Fibroblast of peridontal ligament (primary cell): ENCODE data around the gene NFIA.

Experiments
- DNase-seq: peaks from one replicate; pipeline ENCODE4 v3.0.0-alpha.2; 2010; ENCODE audit errors: extremely low read depth

The NFIA gene

DNA sequence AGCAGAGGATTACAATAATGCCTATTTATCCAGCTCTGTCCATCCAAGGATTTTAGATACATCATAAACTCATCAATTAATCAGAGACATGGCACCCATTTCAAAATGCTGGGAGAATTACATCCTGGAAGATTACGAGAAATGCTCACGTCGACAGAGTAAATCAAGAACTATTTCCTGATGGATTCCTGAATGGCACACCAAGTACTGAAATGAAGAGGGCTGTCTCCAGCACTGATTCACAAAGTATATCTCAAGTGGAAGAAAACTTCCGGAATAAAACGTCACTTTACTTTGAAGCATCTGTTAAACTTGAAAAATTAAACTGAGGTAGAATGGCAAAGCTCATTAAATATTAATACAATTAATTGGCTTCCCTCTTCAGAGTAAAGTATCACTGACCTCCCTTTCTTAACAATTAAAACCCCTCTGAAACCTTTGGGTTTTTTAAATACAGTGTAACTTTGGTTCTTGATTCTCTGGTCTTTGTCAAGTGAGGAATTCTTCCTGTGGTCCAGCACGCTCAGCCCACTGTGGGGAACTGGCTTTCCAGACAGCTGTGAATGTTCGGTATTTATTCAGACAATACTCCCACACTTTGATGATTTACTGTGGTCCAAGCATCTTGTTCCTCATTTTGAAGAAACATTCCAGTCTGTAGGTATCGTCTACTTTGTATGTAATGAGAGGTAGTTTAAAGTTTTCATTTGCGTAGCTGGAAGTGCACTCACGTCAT lies 288.0 kb downstream of the NFIA start:
- no peak for DNase-seq

DNA sequence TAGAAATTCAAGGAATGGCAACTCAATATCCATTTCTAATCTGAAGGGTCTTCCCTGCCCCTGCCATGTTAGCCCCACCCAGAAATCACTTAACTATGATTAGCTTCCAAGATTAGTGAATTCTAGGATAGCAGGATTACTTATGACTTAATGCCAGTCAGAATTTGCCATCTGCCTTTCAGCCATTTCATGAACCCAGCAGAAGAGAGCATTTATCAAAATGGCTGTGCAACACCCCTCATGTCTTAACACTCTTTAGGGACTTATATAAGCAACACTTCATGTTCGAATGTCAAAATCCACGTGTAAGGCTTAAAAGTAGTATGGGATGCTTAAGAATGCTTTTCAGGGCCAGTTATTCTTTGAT lies 288.5 kb downstream of the NFIA start:
- DNase-seq = no peak

DNA sequence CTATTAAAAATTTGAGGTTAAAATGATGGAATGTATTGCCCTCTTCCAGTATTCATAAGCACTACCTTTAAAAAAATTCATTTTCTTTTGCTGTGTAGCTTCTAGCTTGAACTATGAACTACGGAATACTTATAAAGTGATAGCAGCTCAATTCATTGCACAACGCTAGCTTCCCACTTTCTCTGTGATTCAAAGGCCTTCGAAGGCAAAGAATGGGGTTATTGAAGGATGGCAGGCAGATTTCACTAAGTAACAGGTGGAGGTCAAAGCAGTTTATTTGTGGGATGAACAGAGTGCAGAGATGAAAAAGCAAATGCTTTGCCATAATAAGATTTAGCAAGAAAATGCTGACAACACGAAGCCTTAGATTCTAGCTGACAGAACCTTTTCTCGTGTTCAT lies 290.6 kb downstream of the NFIA start:
- DNase-seq = no peak

DNA sequence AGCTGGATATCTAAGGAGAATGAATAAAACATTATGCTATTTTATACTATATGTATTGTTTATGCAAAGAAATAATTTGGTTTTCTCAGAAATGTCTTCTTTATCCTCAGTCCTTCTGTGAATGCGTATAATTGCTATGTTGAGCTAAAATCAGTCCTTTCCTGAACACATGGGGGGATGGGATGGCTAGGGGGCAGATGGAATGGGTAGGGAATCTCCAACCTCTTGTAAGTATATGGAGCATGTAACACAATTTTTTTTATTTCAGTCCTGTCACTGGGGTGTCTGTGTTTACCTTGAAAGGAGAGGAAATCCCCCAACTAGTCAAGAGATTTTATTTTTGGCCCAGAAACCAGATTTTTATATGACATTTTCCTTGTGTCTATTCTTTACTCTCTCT lies 291.8 kb downstream of the NFIA start:
- no peak for DNase-seq

DNA sequence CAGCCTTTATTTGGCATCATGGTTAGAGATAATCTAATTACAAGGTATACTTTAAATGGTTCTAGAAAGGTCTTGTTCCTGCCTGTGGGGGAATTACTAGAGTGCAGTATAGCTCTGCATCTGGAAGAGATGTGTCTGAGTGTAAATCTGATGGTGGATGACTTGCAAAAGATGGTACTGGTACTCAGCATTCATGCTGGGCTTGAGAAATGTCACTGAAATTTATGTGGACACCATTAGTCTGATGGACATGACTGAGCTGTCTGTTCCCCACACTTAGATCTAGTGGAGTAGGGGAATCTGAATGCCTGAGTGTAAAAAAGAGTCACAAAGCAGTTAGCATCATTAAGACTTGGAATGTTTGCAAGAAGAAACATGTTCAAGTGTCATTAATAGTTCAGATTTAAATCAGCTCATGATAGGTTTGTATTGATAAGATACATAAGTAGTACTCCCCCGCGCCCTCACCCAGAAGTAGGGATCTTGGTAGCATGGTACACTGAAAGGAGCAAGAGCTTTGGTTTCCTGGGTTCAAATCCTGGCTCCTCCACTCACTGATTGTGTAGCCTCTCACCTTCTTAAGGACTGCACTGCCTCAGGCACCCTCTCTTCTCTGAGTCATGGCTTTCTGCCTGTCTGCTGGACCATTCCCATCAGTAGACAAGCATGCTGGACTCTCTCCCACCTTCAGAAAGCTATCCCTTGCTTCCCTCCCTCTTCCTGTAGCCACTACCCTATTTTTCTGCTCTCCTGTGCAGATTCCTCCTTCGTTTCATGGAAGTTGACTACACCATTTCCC lies 292.9 kb downstream of the NFIA start:
- no peak for DNase-seq

DNA sequence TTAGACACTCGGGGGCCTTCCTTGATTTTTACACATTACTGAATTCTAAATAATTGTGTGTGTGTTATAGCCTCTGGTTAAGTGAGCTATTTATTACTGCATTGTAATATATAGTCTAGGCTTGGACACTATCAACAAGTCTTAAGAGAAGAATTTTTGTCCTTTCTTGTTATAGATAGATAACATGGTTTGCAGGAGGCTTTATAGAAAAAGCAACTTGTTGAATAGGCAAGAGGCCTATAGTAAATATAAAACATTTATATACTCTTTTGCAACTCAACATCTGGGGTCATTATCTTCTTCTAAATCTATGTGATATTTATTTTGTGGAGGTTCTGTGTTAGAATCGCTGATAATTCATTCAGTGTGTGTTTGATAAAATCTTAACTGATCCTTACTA lies 293.8 kb downstream of the NFIA start:
- DNase-seq = no peak

DNA sequence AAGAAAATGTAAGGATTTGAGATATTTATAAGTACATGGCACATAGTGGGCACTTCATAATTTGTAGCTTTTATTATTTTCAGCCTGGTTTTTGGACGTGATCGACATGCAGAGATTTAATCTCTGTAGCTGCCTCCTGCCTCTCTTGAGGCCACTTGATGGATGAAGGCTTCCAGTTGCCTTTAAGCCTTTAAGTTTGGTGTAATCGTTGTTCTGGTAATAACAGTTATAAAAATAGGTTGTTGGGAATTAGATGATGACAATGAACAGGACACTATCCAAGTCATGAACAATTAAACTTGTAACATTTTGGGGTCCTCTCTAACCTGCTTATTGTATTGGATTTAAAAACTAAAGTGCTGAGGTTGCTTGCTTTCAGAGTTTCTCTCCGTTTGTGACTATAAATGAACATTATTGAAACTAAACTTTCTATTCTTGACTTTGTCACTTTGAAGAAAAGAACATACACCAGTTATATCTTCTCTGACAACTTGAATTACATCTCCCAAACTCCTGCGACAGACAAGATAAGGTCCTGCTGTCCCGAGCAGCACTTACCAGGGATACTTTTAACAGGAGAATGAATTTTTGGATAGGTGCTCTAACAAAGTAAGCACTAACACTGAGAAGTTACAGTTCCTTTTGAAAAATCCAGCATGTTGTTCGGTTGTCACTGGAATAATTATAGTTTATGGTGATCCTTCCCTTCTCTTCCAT lies 295.0 kb downstream of the NFIA start:
- no peak for DNase-seq

DNA sequence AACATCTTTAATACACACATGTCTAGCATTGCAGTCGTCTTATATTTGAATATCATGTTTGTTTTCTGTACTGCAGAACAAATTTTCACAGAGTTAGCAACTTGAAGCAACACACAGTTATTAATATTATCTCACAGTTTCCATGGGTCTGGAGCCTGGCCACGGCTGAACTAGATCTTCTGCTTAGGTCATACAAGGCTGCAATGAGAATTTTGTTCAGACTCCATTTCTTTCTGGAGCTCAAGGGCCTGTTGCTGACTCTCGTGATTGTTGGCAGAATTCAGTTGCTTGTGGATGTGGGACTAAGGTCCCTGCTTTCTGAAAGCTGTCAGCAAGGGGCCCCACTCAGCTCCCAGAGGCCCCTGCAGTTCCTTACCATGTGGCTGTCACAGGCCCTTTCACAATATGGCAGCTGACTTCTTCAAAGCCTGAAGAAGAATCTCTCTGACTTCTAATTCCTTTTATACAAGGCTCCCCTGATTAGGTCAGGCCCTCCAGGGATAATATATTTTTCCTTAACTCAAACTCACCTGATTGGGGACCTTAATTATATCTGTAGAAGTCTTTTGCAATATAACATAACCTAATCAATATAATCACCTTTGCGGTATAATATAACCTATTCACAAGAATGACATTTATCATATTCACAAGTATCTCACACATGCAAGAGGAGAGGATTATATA lies 296.3 kb downstream of the NFIA start:
- no peak for DNase-seq

DNA sequence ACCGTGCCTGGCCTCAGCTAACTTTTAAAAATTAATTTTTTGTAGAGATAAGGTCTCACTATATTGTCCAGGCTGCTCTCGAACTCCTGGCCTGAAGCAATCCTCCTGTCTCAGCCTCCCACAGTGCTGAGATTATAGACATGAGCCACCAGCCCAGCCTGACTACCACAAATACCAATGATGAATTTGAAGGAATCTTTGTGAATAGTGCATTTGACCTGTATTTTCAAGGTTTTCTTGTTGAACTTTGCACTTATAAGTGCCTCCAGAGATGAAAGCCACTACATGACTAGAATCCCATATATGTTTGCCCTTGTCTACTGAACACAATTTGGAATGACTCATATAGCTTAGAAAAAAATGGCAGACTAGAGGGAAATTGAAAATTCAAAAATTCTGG lies 297.3 kb downstream of the NFIA start:
- DNase-seq = no peak

DNA sequence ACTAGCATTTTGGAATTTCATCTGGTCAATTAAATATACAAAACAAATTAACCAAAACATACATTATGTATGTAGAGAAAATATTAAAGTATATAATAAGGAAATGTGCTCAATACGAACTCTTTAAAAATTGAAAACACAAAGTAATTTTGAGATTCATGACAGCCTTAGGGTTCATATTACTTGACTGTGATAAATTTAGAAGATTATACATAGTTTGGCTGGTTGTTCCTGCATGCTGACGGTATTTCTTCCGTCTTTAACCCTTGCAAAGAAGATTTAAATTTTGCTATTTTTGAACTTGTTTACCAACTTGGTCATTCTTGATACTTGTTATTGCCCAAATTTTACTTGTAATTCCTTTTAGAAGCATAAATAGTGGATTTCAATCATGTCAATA lies 298.2 kb downstream of the NFIA start:
- no peak for DNase-seq

DNA sequence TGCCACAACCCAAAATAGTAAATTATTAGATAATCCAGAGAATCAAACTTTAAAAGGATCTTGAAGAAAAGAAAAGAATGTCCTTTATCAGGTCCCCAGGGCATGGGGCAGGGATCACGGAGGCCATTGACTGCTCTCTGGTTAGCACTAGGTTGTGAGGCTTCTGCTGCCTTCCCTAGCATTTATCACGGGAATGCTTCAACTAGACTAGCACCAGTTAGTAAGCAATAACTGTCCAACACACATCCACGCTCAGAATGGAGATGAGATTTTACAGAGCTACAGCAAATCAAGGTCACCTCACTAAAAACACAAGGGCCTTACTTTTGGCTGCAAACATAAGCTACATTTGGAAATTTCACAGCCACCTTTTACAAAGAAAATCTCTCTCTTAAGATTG lies 304.0 kb downstream of the NFIA start:
- no peak for DNase-seq

DNA sequence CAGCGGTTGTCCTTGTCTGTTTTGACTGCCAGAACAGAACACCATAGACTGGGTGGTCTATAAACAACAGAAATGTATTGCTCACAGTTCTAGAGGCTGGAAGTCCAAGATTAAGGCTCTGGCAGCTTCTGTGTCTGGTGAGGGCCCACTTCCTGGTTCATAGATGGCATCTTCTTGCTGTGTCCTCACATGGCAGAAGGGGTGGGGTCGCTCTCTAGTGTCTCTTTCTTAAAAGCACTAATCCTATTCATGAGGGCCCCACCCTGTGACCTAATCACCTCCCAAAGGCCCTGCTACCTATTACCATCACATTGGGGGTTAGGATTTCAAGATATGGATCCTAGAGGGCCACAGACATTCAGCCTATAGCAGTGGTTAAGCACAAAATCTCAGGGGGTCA lies 304.4 kb downstream of the NFIA start:
- no peak for DNase-seq

DNA sequence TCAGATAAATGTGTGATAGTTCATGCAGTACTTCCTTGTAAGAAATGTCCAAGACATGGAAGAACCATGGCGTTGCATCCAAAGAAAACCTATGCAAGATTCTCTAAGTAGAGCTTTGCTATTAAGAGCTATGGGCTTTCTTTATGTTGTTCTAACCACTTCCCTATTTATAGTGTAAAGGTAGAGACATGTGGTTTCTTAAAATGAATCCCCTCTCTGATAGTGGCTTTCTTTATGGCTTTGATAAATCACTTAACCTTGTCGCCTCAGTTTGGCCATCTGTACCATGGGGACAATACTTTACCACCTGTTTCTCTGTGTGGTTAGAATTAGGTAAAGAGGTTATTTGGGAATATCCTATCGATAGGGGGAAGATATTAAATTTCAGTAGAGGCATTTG lies 305.5 kb downstream of the NFIA start:
- DNase-seq = no peak

DNA sequence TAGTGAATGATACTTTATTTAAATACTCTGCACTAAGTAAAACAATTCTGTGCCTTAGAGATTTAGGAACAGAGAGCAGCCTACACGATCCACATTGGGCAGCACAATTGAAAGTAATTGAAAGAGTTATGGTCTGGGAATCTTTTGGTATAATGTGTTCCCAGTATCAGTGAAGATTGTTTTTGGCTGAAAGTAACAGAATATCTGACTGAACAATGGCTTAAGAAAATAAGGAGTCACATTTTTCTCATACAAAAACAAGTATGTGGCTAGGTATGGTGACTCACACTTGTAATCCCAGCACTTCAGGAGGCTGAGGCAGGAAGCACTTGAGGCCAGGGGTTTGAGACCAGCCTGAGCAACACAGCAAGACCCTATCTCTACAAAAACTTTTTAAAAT lies 306.2 kb downstream of the NFIA start:
- no peak for DNase-seq

DNA sequence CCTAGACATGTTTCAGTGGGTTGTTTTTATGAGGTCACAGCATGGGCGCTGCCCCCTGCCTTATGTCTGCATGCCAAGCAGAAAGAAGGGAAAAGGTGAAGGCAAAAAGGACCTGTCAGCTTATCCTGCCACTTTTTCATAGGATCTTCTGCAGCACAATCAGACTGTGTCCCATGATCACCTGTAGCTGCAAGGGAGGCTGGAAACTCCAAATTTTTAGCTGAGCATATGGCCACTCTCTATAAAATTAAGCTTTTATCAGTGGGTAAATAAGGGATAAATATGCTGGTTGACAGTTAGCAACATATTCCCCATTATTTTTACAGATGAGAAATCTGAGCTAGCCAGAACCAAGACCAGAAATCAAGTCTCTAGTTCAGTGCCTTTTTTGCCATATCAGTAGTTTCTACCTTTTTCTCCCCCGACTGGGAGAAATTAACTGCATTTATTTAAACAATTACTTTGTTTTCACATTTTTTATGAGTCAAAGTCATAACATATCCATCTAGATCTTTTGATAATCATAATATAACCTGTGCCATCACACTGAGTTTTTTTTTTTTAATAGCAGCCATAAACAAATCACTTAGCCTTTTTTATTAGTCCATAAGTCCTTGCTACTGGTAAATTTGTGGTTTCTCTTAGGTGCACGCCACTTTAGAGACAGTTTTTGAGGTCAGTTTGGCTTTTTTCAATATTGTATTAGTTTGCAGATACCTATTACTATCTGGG lies 307.0 kb downstream of the NFIA start:
- no peak for DNase-seq

DNA sequence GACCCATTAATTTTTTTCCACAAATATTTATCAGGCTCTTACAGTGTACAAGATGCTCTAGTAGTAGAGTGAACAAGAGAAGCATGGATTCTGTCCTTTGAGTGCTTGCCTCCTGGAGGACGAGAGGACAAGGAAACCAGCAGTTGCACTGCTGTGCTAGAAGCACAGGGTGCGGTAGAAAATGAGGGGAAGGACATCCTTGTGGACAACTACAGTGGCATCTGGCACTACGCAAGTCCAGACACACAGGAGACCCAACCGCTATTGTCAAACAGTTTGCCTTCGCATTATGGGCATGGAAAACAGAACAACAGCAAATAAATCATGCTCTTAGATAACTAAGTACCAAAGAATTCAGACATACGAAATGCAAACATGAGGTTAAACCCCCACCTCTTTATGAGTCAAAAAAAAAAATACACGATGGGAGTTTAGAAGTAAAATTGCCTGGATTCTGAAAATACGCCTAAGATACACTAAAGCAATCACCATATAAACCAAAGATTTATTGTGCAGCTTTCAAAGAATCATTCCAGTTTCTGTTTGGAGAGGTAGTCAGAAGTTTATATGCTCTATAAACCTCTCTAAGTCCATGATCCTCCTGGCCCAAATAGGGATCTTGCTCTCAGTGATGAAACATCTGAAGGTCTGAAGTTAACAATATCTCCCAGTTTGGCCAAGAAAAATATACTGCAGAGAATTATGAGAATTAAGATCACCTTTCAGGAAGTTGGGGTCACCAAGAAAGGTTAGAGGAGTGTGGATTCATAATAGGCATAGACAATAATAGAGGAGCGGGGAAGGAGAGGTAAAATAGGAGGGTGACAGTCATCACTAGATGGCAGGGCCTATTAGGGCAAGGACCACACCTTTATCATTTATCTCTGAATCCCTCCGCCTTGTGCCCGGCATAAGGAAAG lies 307.8 kb downstream of the NFIA start:
- DNase-seq = no peak

DNA sequence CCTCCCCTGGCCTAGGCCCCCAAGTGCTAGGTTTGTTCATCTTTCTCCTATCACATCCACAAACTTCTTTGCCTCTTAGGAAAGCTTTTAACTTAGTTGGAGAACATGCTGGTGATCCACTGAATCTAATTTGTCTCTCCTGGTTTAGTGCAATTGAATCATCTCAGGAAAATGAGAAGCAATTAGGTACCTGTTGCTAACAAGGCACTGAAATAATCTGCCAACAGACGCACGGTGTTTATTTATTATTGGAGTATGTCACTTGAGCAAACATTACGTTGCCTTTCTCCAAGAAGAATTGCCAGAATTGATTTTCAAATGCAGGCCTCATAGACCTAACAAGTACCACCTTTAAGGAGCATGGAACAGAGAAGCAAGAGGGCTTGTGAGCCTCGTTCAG lies 309.4 kb downstream of the NFIA start:
- no peak for DNase-seq

DNA sequence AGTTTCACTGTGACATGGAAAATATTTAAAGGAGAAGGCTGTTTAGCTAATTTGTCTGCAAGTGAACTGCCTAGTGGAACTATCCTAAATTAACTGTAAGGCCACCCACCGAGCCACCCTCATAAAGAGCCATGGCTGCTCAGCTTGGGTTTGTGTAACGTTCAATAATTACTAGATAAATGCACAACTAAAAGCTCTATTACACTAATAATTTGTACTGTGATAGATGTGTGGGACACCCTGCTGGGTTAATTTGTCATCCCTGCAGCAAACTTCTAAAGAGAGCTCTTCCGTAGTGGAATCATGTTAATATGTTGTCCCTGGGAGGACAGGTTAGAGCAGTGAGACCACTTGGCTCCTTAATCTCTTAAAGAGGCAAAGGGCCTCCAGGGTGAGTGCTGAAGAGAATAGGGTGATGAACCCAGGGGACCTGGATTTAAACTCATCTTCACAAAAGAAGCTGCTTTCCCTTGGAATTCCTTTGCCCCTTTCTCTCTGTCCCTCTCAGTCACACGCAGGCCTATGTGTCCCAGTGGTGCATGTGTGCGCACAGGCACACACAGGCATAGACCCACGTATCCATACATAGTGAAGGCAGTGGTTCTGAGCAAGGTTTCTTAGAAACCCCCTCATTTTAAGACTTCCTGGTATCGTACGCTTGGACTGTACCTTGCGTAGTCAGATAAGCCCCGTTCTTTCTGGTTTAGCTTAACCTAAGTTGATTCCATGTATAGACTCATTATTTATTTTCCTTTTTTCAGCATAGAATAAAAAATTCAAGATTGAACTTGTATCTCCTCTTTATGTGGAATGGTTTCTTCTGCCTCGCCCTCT lies 310.3 kb downstream of the NFIA start:
- no peak for DNase-seq

DNA sequence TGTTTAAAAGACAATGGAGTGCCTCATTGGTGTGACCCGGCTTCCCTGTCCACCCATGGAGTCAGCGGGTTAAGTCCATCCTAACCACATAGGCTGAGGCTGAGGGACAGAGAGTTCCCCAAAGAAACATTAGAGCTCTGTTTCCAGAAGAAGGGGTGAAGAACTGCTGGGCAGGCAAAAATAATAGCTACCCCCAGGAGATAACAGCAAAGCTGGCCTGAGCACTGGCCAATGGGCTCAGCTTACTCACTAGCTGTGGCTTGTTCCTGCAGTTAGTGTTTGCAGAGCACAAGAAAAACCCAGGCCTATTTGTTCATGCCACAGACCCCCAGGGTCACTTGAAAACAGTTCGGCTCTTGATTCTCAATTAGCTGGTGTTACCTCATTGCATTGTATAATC lies 311.2 kb downstream of the NFIA start:
- no peak for DNase-seq
